HG02571 (cell line): ENCODE data around the gene FOXN3.

Experiments used
- ATAC-seq: cut with Tn5 transposase; IDR thresholded peaks from one replicate; pipeline ENCODE4 v1.9.1; 2021; ENCODE audit warnings: mild to moderate bottlenecking, moderate library complexity; ENCODE audit not compliant: unreplicated experiment

The FOXN3 gene

DNA sequence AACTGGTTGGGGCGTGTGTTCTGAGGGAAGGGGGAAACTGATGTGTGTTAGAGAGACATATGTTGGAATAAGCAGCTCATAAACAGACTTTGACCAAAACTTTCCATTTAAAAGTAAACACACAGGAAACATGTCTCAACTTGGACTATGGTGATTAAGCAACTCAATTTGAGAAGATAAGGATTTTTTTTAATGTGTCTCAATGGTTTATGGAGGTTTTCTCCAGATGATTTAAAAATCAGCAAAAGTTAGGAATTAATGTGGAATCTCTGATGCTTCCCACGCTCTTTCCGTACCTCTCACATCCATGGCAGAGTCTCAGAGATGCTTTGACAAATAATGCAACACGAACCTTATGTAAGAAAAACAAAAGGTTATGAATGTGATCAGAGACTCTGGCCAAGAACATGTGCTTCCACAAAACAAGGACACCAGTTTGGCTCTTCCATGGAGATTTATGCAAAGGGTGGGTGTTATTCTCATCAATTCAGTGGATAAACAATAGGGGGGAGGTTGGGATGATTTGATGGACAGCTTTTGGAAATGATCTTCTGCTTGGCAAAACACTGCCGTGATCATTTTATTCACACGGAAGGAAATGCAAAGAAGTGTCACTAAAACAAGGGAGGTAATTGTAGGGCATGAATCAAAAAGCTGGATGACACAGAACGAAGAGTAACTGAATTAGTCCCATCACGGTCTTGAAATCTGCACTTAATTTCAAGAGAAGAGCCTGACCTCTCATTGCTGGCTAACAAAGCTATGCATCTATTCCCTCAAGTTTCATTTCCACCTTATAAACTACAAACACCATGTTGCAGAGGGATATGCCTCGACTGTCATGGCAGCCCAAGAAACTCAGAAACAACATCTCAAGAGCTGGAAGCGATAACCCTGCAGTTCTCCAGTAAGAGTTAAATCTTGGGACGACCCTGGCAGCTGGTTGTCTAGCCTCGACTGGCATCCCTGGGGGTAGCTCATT lies 76.5 kb downstream of the FOXN3 start:
- no peak for ATAC-seq

DNA sequence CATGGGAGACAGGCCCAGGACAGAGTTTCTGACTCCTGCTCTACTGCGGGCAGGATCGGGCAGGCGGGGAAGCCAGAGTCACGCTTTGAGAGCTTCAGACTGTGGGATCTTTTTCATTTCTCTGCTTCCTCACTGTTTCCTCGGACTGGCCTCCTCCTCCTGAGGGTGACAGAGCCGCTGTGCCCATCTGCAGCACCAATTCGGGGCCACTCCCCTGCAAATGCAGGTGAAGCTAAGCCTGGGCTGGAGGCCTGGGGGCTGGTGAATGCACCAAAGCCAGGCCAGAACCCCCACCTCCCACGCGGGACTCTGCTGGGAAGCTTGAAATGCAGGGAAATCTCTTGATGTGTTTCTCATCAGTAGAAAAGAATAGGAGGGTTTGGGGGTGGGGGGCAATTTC lies 77.5 kb downstream of the FOXN3 start:
- no peak for ATAC-seq

DNA sequence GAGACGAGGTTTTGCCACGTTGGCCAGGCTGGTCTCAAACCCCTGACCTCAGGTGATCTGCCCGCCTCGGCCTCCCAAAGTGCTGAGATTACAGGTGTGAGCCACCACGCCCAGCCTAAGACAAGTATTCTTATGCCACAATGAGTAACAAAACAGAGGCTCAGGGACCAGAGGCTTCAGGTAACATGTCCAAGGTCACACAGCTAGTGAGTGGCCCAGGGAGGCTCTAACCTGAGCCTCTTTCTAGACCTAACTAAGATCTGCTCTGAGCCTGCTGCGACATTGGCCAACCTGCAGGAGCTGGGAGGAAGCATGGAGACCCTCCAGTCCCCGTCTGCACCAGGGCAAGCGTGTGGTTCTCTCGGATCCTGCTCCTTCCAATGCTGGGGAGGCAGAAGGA lies 77.9 kb downstream of the FOXN3 start:
- ATAC-seq: no peak

DNA sequence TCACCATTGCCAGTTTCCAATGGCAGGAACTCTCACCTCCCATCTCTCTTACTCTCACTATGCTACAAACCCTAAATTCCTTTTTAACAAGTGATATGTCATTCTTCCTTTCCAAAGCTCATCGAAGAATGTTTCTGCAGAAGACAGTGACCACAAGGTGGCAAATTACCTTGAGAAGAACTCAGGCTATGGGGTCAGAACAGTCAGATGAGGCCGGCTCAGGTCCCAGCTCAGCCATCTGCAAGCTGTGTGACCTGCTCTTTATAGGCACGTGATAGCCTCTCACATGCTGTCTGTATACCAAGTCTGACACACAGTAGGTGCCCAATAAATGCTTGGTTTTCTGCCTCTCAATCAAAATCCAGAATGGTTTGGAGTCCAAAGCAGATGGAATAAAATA lies 80.7 kb downstream of the FOXN3 start:
- no peak for ATAC-seq

DNA sequence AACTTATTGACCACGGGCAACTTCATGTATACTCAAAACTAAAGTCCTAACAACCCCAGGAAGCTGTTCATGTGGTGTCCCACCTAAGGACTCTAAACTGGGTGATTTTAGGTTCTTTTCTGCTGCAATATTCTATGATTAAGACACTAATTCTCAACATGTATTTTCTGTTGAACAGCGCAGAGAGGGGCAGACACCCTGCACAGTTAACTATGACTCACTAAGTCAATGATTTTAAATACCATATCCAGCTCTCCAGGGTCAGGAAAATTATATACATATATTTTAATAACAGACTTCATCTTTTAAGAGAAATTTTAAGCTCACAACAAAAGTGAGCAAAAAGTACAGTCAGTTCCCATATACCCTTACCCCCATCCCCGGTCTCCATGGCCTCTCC lies 85.0 kb downstream of the FOXN3 start:
- no peak for ATAC-seq

DNA sequence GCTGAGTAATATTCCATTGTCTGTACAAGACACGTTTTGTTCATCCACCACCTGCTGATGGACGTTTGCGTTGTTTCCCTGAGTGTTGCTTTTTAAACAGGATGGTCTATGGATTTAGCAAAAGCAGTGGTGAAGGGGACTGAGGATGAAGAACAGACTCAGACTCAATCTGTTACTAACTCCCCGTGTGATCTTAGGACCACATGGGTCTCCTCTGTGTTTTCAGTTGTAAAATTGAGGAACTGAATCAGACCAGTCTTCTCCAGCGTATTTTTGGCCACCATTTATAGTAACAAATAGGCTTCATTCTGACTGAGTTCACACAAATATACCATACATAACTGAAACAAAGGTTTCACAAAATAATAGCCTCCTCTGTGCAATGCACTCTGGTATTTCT lies 85.6 kb downstream of the FOXN3 start:
- ATAC-seq: peak; percentile 83

DNA sequence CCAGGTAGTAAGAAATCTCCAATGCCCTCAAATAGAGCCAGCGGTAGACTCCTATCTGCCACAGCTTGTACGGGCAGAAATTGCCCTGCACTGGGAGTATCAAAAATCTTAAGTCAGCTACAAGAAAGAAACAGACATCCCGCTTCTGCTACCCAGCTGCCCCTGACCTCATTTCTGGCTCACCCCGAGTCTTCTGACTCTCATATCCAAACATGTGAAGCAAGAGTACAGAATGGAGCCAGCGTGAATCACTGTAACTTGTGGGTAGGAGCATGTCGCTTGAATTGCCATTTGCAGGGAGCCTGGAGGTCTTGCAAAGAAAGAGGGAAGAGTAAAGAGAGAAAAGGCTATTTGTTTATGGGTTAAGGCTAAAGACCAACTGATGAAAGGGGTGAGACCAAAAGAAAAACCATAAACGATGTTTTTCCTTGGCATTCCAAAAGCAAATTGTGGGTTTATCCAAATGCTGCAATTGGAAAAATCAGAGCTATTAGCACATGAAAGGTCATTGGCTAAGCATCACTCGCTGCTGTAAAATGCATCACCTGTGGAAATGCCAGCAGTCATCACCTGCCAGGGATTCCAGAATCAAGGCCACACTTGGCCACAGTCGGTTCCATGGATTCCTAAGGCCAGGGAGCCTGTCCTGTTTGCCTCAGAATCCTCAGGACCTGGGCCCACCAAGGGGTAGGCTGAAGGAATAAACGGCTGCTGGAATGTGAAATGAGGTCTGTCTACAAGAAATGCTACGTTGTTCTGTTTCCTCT lies 86.6 kb downstream of the FOXN3 start:
- no peak for ATAC-seq

DNA sequence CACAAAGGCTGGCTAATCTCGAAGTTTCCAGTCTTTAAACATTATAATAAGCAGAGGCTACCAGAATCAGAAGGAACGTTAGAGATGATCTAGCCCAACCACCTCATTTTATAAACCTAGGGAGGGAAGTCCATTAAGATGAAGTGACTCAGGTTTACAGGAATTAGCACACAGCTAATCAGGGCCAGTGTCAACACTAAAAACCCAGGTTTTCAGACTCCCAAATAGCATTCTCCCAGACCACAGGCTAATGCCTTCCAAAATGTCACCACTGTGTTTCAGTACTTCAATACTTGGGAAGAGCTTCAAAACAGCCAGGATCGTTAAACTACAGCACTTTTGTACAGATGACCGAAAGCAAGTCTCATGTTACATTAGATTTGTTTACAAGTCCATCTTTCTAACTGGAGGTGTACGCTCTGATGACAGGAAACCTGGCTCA lies 89.2 kb downstream of the FOXN3 start:
- no peak for ATAC-seq

DNA sequence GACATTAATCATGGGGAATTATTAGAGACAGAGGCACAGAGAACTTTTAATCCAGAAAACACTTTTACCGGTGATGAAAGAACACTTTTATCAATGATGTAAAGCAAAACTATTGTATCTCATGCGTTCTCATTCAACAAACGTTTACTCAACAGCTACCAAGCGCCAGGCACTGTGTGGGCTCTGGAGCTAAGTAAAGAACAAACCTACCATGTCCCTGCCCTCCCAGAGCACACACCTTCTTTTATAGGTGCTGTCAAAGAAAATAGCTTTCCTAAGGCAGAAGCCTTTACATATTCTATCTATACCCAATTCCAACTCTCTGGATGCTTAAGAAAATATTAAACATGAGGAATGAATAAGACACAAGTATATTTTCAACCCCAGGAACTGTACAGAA lies 91.1 kb downstream of the FOXN3 start:
- no peak for ATAC-seq

DNA sequence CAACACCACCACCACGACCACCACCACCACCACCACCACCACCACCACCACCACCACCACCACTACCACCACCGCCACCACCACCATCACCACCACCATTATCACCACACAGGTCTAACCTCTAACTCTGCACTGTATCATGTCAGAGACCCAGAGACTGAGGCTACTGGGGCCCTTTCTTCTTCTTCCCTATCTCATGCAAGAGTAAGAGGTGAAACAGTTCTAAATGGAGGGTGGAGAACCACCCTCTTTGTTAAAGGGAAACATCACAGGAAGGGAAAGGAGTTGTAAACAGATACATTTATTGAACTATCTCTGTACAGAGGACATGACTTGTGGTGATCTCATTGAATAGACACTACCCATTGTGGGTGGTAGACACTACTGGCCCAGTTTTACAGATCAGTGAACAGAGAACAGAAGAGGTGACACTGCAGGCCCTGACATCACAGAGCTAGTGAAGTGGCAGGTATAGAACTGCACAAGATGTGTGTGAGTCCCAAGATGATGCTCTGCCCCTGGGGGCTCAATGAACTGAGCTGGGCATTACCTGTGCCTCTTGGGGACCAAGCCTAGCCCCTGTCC lies 91.6 kb downstream of the FOXN3 start:
- no peak for ATAC-seq

DNA sequence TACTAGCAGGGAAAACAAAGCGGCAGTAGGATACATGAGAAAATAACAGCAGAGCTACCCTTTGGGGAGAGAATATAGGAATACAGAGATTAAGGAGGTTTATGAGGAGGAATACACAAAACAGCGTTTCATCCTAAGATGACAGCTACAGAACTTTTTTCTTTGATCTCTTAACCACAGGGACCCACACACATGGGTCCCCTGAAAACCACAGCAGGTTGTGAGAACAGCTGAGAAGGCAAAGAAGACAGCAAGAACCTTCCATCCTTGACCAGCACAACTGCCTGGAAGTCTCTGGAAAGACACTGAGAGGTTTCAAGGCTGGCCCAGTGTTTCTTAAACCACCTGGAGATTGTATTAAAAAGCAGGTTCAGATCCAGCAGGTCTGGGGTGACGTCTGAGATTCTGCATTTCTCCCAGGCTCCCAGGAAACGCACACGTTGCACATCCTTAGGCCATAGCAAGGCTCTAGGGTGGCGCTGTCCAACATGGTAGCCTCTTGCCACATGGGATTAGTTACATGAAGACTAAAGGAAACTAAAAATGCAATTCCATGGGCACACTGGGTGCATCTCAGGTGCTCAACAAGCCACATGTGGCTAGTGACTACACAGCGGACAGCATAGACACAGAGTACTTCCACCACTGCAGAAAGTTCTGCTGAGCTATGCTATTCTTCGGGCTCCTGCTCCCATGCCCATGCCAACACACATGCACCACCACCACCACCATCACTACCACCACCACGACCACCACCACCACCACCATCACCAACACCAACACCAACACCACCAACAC lies 92.3 kb downstream of the FOXN3 start:
- ATAC-seq: no peak

DNA sequence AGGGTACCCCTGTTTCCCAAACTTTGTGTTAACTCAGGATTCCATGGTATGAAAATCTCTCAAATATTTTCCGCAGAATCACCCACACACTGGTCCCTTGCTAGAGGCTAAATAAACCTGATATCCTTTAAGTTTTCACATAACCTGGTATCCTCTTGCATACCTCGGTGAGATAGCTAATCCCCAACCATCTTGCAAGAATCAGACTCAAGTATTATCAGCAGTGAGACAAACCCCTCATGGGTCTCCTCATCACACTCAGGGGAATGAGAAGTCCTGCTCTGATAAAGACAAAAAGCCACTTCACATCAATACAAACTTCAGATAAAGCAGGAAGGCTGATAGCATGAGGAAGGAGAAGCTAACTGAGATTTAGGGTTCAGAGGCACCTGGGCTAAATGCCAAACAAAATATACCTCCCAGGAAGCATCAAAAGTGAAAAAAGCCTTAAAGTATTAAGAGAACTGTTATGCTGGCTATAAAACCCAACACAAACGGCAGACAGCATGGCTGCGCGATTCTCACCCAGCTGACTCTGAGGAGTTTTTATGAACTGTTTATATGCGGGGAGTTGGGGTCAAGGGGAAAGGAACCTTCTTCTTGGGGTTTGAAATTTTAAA lies 96.5 kb downstream of the FOXN3 start:
- ATAC-seq: no peak

DNA sequence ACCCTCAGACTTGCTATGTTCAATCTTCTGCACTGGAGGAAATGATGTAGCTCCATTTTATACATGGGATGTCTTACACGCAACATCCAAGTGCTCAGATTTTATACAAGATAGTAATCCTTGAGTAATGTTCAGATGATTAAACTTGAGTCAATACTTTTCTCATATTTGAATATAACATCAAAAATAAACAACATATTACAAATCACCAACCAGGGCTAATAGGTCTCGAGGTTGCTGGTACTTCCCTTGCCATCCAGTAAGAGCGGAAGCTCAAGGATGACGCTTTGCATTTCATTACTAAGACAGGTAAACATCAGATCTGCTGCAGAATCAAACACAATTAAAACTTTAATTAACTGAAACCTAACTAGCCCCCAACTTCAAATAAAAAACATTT lies 97.3 kb downstream of the FOXN3 start:
- ATAC-seq: no peak

DNA sequence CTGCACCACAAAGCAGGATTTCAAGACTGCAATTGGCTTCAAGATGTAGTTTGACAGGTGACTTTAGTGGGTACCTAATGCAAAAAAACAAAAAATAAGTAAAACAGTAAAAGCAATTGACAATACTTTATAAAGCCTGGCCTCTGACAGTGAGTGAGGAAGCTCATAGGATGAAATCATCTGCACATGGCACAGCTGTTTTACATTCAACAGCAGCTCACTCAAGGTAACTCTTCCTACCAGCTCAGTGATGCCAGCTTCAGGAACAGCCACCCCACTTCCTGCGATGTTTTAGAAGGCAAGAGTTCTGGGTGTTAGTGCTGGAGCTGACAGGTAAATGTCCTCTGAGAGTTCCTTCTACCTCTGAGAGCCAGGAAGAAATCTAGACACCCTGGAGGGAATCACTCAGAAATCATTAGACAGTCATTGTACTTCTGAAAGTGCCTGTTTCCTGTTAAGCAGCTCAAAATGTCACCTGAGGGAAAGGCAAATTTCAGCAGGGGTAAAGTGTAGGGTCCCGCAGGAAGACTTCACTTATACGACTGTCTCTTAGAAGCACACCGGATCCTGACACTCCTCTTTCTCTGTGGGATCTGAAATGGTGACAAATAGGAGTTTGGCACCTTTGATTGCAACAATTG lies 99.9 kb downstream of the FOXN3 start:
- no peak for ATAC-seq

DNA sequence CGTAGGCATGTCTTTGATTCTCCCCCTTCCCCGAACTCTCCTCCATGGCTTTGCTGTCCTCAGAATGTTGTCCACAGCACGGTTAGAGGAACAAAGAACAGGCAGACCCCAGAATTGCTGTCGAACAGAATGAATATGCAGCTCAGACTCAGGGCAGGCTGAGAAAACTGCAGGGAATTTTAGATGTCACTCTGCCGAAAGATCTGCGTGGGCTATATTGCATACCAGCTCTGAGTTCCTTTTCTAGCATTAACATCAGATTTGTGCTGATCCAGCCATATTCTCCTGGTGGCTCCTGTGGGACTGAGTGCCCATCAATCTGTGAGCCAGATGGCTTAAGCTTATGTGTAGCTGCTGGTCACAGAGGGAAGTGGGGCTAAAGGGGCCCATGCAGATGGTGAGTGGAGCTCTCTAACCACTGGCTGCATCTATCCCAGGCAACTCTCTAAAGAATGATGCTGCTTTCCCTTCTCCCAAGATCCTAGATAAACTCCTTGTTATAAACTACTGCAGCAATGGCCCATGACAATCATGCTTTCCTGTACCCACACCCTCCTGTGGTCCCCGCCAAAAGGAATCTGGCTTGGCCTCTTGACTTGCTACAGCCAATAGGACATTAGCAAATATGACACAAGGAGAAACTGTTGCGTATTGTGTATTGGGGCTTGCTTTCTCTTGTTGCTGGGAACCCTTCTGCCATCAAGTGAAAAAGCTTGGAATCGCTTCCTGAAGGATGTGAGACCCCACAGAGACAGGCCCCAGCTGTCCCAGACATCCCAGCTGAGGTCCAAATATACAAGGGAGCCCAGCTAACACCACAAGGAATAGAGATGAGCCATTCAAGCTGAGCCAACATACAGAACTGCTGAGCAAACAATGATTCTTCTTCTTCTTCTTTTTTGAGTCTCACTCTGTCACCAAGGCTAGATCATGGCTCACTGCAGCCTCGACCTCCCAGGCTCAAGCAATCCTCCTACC lies 101.3 kb downstream of the FOXN3 start:
- no peak for ATAC-seq

DNA sequence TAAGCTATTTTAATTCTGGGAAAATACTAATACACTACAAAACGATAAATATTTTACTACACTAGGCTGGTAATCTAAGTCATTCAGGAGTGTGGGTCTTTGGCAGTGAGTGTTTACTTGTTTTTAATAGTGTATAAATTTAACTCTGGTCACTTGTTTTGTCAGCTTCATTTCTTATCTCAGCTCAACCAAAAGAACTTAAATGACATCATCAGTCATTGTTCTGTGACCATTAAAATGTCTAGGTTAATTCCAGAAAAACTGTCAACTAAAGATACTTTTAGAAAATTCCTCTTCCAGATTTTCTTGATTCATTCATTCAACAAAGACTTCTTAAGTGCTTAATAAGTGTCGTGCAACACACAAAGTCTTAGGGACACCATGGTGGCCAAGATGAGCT lies 102.8 kb downstream of the FOXN3 start:
- ATAC-seq: no peak

DNA sequence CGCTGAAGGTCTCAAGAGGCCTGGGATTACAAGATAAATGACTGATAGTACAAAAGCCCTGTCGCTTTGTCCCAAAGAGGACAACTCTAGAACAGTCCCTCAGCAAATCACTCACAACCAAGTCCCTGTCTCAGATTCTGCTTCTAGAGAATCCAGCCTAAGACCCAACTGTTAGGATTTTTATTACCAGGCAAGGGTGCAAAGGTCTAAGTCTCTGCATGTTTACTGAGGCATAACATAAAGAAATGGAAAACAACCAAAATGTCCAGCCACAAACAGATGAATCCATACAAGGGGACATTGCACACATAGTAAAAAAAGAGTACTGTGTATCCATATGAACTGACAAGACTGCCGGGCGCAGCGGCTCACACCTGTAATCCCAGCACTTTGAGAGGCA lies 104.1 kb downstream of the FOXN3 start:
- ATAC-seq: no peak

DNA sequence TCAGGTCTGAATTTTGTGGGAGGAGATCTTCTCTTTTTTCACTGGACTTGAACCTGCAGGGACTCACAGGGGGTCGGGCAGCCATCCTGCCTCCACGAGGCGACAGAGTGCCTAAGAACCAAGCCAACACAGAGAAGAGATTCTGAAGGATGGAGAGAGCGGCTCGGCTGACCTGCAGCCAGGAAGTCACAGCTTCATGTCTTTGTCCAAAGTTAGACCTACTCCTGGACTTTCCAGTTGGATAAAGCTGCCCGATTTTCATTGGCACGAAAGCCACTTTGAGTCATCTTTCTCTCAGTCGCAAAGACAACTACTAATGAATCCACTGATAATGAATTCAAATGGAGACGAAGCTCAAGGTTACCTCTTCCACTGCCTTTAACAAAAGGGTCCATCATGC lies 106.8 kb downstream of the FOXN3 start:
- no peak for ATAC-seq

DNA sequence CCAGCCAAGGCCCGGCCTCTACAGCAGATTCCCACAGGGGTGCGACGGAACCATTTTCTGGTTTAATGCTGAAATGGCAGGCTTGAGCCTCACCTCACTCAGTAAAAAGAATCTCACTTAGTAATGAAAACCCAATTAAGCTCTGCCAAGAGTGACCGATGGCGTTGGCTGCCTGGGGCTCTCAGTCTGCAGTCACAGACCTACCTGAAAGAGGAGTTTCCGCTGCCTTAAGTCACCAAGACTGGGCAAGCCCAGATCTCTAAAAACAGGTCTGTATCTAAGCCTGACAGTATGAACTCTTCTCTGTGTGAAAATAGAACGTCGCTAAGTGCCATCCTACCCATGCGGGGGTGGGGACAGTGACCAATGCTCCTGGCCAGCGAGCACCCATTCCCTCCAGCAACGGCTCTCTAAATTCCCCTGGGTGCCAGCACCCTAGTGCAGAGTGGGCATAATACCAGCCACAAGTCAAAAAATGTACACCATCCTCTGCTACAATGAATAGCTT lies 107.3 kb downstream of the FOXN3 start:
- ATAC-seq: no peak
